RWPE2 (cell line): ENCODE results near the gene PDCD1LG2.

Source experiments
- ATAC-seq: fragments of 200-7000 bp; cut with Tn5 transposase; 3 replicates; pipeline ENCODE4 v1.9.1; 2021; ENCODE audit warnings: low read depth
- DNase-seq: peaks from one replicate; pipeline ENCODE4 v3.0.0-alpha.2; 2020; ENCODE audit warnings: low spot score
- H3K27ac ChIP-seq: fragments of 450-650 bp; 2 replicates; pipeline ENCODE4 v1.5.1; 2017; ENCODE audit warnings: mild to moderate bottlenecking; ENCODE audit not compliant: poor library complexity, severe bottlenecking
- H3K27me3 ChIP-seq: fragments of 250-450 bp; sonication (Bioruptor Pico); 2 replicates; pipeline ENCODE4 v1.5.1; 2021; ENCODE audit warnings: mild to moderate bottlenecking, moderate library complexity; ENCODE audit not compliant: insufficient read depth, poor library complexity, severe bottlenecking
- H3K36me3 ChIP-seq: fragments of 250-450 bp; sonication (Bioruptor Pico); 2 replicates; pipeline ENCODE4 v1.5.1; 2020; ENCODE audit warnings: low read depth, mild to moderate bottlenecking, moderate library complexity
- H3K4me1 ChIP-seq: fragments of 250-450 bp; sonication (Bioruptor Pico); 2 replicates; pipeline ENCODE4 v1.5.1; 2021; ENCODE audit warnings: mild to moderate bottlenecking, moderate library complexity; ENCODE audit not compliant: insufficient read depth, poor library complexity, severe bottlenecking
- H3K4me3 ChIP-seq: fragments of 250-450 bp; sonication (Bioruptor Pico); 2 replicates; pipeline ENCODE4 v1.5.1; 2021; ENCODE audit warnings: mild to moderate bottlenecking, moderate library complexity; ENCODE audit not compliant: severe bottlenecking
- H3K9me3 ChIP-seq: fragments of 250-450 bp; sonication (Bioruptor Pico); 2 replicates; pipeline ENCODE4 v1.5.1; 2021; ENCODE audit warnings: mild to moderate bottlenecking, moderate library complexity; ENCODE audit not compliant: severe bottlenecking
- TF ChIP-seq, protein P1 (sequence below): fragments of 450-650 bp; IDR thresholded peaks from one replicate; pipeline ENCODE4 v1.5.1; 2017; ENCODE audit warnings: mild to moderate bottlenecking, moderate library complexity; ENCODE audit not compliant: poor library complexity, severe bottlenecking

The PDCD1LG2 gene

DNA sequence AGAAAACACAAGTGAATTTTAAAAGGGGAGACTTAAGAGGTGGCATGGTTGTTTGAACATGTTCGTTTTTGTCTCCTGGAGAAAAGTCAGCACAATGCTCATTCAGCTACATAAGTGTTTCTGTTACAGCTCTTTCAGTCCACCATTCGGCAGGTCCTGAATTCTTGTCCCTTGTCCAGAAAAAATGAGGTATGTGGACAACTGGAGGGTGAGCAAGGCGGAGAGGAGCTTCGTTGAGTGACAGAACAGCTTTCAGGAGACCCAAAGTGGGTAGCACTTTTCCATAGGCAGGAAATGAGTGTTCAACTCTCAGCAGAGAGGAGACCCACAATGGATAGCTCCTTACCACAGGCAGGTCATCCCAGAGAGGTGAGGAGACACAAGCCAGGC is 4.9 kb downstream of the PDCD1LG2 start:
- DNase-seq (no peak), ATAC-seq (no peak)
- H3K36me3 ChIP-seq = no peaks in the 10 kb centered on the region; the same call in 1 of the 2 replicates
- H3K27me3 ChIP-seq = no peaks in the 10 kb centered on the region
- H3K4me3 ChIP-seq = no peak overlapping the region
- H3K4me1 ChIP-seq = peaks cover 13% of the 10 kb centered on the region
- no peak overlapping the region for H3K27ac ChIP-seq
- TF ChIP-seq, protein P1, sequence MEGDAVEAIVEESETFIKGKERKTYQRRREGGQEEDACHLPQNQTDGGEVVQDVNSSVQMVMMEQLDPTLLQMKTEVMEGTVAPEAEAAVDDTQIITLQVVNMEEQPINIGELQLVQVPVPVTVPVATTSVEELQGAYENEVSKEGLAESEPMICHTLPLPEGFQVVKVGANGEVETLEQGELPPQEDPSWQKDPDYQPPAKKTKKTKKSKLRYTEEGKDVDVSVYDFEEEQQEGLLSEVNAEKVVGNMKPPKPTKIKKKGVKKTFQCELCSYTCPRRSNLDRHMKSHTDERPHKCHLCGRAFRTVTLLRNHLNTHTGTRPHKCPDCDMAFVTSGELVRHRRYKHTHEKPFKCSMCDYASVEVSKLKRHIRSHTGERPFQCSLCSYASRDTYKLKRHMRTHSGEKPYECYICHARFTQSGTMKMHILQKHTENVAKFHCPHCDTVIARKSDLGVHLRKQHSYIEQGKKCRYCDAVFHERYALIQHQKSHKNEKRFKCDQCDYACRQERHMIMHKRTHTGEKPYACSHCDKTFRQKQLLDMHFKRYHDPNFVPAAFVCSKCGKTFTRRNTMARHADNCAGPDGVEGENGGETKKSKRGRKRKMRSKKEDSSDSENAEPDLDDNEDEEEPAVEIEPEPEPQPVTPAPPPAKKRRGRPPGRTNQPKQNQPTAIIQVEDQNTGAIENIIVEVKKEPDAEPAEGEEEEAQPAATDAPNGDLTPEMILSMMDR = no peak
- H3K9me3 ChIP-seq = no peaks in the 10 kb centered on the region

DNA sequence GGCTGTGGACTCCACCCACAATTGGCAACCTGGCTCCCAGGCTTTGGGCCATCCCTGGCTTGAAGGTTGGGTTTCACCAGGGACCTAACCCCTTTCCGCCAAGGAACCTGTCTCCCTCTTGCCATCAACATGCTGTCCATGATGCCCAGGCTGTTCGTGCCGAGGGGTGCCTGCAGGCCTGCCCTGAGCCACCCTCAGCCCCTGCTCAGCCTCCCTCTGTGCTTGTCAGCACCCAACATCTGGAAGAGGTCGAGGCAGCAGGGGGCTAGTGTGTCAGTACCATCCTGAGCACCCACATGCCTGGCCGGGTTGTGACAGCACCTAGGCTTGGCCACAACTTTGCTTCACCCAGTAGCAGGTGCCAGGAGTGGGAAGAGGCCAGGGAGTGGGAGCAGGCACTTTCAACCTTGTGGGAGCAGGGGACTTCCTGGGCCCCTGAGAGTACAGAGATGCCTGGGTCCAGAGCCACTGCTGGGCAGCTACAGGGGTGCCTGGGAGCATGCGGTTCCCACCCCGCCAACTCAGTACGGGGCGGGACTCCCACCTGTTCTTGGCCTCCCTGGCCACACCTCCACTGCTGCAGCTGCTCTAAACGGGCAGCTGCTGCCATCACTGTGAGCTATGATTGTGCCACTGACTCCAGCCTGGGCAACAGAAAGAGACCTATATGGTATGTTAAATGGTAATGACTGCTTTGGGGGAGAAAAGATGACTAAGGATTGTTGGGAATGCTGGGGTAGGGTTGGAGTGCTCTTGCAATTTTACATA is 6.3 kb downstream of the PDCD1LG2 start:
- no peak overlapping the region for H3K4me3 ChIP-seq
- DNase-seq (no peak), ATAC-seq (no peak)
- TF ChIP-seq, protein P1 = no peak
- no peaks in the 10 kb centered on the region; the same call in 1 of the 2 replicates for H3K36me3 ChIP-seq
- peaks cover 5% of the 10 kb centered on the region for H3K4me1 ChIP-seq
- H3K27ac ChIP-seq = no peak overlapping the region
- no peaks in the 10 kb centered on the region for H3K9me3 ChIP-seq
- no peaks in the 10 kb centered on the region for H3K27me3 ChIP-seq

DNA sequence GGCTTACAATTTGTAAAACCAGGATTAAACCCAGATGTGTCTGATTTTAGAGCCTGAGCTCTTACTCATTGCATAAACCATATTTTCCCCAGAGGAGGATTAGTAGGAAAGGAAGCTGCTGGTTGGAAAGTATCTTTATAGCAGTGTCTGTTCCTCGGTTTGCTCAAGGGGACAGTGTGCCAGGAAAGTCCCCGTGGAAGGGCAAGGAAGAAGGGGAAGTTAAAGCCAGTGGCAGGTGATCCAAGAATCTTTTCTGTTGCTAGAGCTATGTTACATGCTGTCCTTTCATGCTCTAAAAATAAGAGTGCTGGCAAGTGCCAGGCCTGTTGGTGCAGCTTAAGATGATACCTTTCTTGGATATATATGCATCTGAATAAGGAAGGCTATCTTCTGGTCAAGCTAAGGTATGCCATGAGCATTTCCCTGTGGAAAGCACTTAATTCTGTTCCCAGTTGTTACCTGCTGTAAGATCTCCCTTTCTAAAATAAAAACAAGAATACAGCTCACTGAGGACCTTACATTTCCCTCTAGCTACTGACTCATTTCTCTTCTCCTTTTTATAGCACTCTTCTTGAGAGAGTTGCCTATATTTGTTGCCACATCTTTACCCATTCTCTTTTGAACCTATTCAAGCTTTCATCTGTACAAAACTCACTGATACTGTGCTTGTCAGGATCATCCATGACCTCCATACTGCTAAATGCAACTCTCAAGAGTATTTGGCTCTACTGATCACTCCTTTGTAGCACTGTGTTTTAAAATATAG is 8.0 kb downstream of the PDCD1LG2 start:
- Histone ChIP-seq H3K27ac (no peak overlapping the region), H3K36me3 (no peaks in the 10 kb centered on the region; the same call in 1 of the 2 replicates), H3K4me3 (no peak overlapping the region), H3K27me3 (no peaks in the 10 kb centered on the region), H3K9me3 (no peaks in the 10 kb centered on the region), H3K4me1 (no peaks in the 10 kb centered on the region)
- TF ChIP-seq, protein P1 = no peak
- DNase-seq (no peak), ATAC-seq (no peak)

DNA sequence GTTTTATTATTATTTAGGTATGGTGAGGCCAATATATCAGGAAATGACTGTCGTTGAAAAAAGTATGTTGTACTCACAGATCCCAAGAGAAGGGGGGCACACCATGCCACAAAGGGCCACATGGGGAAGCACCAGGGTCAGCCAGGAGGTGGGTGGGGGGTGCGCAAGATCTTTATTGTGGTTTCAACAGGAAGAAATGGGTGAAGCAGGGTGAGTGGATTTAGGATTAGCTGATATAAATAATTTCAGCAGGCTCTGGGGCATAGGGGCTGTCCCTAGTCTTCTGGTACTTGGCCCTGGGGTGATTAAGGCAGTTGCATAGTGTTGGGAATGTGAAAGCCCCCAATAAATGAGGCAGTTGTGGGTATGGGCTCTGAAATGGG is 8.6 kb downstream of the PDCD1LG2 start:
- DNase-seq (no peak), ATAC-seq (no peak)
- no peaks in the 10 kb centered on the region for H3K27me3 ChIP-seq
- no peak overlapping the region for H3K27ac ChIP-seq
- TF ChIP-seq, protein P1 = no peak
- no peaks in the 10 kb centered on the region for H3K4me1 ChIP-seq
- H3K9me3 ChIP-seq = no peaks in the 10 kb centered on the region
- H3K36me3 ChIP-seq = no peaks in the 10 kb centered on the region; the same call in 1 of the 2 replicates
- H3K4me3 ChIP-seq = no peak overlapping the region
